Thyroid gland (tissue), 4 donors: ENCODE results near the gene PLCD3.

Experiments
- CTCF ChIP-seq, 6 experiments: fragments of 200-600 bp in 3 of 6; fragments of 450-650 bp in 3 of 6; sonication (generic) in 3 of 6; IDR thresholded peaks; one replicate each; pipeline ENCODE4 v1.5.1; 2016 to 2019; ENCODE audit warnings: antibody characterized with exemption in 6 of 6, mild to moderate bottlenecking in 2 of 6, inconsistent platforms in 1 of 6, moderate library complexity in 1 of 6
- POLR2A ChIP-seq, 2 donors: fragments of 450-650 bp; IDR thresholded peaks; one replicate each; pipeline ENCODE4 v1.6.1; 2017; ENCODE audit warnings: antibody characterized with exemption in 2 of 2, mild to moderate bottlenecking in 2 of 2, moderate library complexity in 1 of 2

- no peak for TF ChIP-seq CTCF (IDR thresholded peaks at IDR 0.05)
- no peak for TF ChIP-seq POLR2A (IDR thresholded peaks at IDR 0.05)
These were observed 12.1 kb upstream of the PLCD3 start for GRCh38 chr17:45144199-45145034.
